Activated CD8-positive, alpha-beta T cell treated with anti-CD3 and anti-CD28 coated beads for 36 hours (primary cell): ENCODE results near the gene FANCL. TPM values are rescaled to one million over a fixed set of nuclear protein-coding genes. Genes with fewer than 3 reads are reported as not detected.

Experiments used
- ATAC-seq: fragments of 200-7000 bp; cut with Tn5 transposase; one replicate; pipeline ENCODE4 v1.10.0; 2021; ENCODE audit warnings: mild to moderate bottlenecking, moderate library complexity
- CTCF ChIA-PET: fragments of 350-600 bp; sonication (Branson Sonifier 250); formaldehyde crosslinking; loops from one replicate; lab custom pipeline; 2021; ENCODE audit warnings: antibody characterized with exemption; lab: Charles Lee
- POLR2A ChIA-PET: fragments of 350-600 bp; sonication (Branson Sonifier 250); formaldehyde crosslinking; loops from one replicate; lab custom pipeline; 2021; ENCODE audit warnings: antibody characterized with exemption; lab: Charles Lee
- DNase-seq: peaks from one replicate; pipeline ENCODE4 v3.0.0-alpha.2; 2020
- H3K27ac Mint-ChIP-seq: one replicate; pipeline ENCODE4 v1.8.0; 2021; ENCODE audit warnings: mild to moderate bottlenecking, mixed read lengths
- H3K27me3 Mint-ChIP-seq: one replicate; pipeline ENCODE4 v1.8.0; 2021; ENCODE audit warnings: mixed read lengths
- H3K36me3 Mint-ChIP-seq: one replicate; pipeline ENCODE4 v1.8.0; 2021; ENCODE audit warnings: low read depth, mixed read lengths
- H3K4me1 Mint-ChIP-seq: one replicate; pipeline ENCODE4 v1.8.0; 2021; ENCODE audit warnings: low read depth, mixed read lengths
- H3K4me3 Mint-ChIP-seq: one replicate; pipeline ENCODE4 v1.8.0; 2021; ENCODE audit warnings: mild to moderate bottlenecking, moderate library complexity, mixed read lengths
- H3K9me3 Mint-ChIP-seq: one replicate; pipeline ENCODE4 v1.8.0; 2021; ENCODE audit warnings: mixed read lengths
- CTCF ChIP-seq: fragments of 200-600 bp; IDR thresholded peaks from one replicate; pipeline ENCODE4 v1.8.0; 2022; ENCODE audit warnings: antibody characterized with exemption, mild to moderate bottlenecking
- intact Hi-C: fragments of 100-400 bp; cut with micrococcal nuclease; formaldehyde crosslinking; loops from one replicate; pipeline ENCODE4 v1.10.0; 2022
- total RNA-seq, 2 experiments: library from RNA; stranded (reverse); gene quantifications; one replicate each; pipeline ENCODE4 v1.2.3, GENCODE V29; 2021

FANCL gene
- total RNA-seq, 2 experiments from 2014 or later = 19.8 to 20.9 TPM

GRCh38 chr2:58138396-58139030 is 102.6 kb downstream of the FANCL start:
- CTCF ChIA-PET = no interaction called here
- intact Hi-C loops = no loop called here

GRCh38 chr2:58137856-58138255 is 103.3 kb downstream of the FANCL start:
- Mint-ChIP-seq H3K36me3 (peaks cover 12% of the 10 kb centered on the region), H3K4me3 (no peak overlapping the region), H3K27ac (no peak overlapping the region), H3K4me1 (no peaks in the 10 kb centered on the region), H3K27me3 (no peaks in the 10 kb centered on the region), H3K9me3 (no peaks in the 10 kb centered on the region)
- TF ChIP-seq CTCF = no peak
- no peak for ATAC-seq
- DNase-seq = no peak
- ChIA-PET POLR2A (no interaction called here), CTCF (no interaction called here)
- intact Hi-C loops = no loop called here

More at GRCh38 chr2:58138396-58139030, 102.6 kb downstream of the FANCL start:
- no peak overlapping the region for H3K27ac Mint-ChIP-seq
- peaks cover under 1% of the 10 kb centered on the region for H3K9me3 Mint-ChIP-seq
- H3K27me3 Mint-ChIP-seq = no peaks in the 10 kb centered on the region
- TF ChIP-seq CTCF = no peak
- peaks cover 12% of the 10 kb centered on the region for H3K36me3 Mint-ChIP-seq
- POLR2A ChIA-PET = no interaction called here
- no peaks in the 10 kb centered on the region for H3K4me1 Mint-ChIP-seq
- no peak for DNase-seq
- ATAC-seq = no peak
- no peak overlapping the region for H3K4me3 Mint-ChIP-seq

- no peak for TF ChIP-seq CTCF
- Mint-ChIP-seq H3K27ac (no peak overlapping the region), H3K27me3 (no peaks in the 10 kb centered on the region), H3K4me1 (no peaks in the 10 kb centered on the region), H3K36me3 (peaks cover 14% of the 10 kb centered on the region), H3K9me3 (no peaks in the 10 kb centered on the region), H3K4me3 (no peak overlapping the region)
- DNase-seq = no peak
- CTCF ChIA-PET = no interaction called here
- no peak for ATAC-seq
- intact Hi-C loops = no loop called here
- POLR2A ChIA-PET = no interaction called here
Observed at GRCh38 chr2:58137221-58137620, 103.9 kb downstream of the FANCL start.

- no peak for ATAC-seq
Observed at GRCh38 chr2:58135861-58136260, 105.3 kb downstream of the FANCL start.

More at GRCh38 chr2:58135861-58136260, 105.3 kb downstream of the FANCL start:
- Mint-ChIP-seq H3K36me3 (peaks cover 14% of the 10 kb centered on the region), H3K27ac (no peak overlapping the region), H3K9me3 (no peaks in the 10 kb centered on the region), H3K4me3 (no peak overlapping the region), H3K4me1 (no peaks in the 10 kb centered on the region), H3K27me3 (no peaks in the 10 kb centered on the region)
- no peak for DNase-seq
- ChIA-PET CTCF (no interaction called here), POLR2A (no interaction called here)
- no peak for TF ChIP-seq CTCF
- intact Hi-C loops = no loop called here
